Stimulated activated CD8-positive, alpha-beta memory T cell treated with anti-CD3 and anti-CD28 coated beads, Interleukin-2, amount 100 ng/mL, for 1 hour (primary cell): ENCODE measurements around the gene MICU1.

ENCODE experiments used
- DNase-seq, 2 donors: peaks; one replicate each; pipeline ENCODE4 v3.0.0-alpha.2; 2020; ENCODE audit warnings: low read depth in 2 of 2

Gene MICU1

GRCh38 chr10:72630144-72630543, 4.3 kb upstream of the MICU1 start:
- DNase-seq: no peak

GRCh38 chr10:72626444-72626754, 520 bp upstream of the MICU1 start:
- DNase-seq: no peak

GRCh38 chr10:72625276-72625607, 637 bp downstream of the MICU1 start:
- DNase-seq: no peak

GRCh38 chr10:72622271-72622670, 3.6 kb downstream of the MICU1 start:
- no peak for DNase-seq

- no peak for DNase-seq
Measured at GRCh38 chr10:72616716-72617115, 9.2 kb downstream of the MICU1 start.

GRCh38 chr10:72615970-72616369, 9.9 kb downstream of the MICU1 start:
- no peak for DNase-seq

GRCh38 chr10:72612203-72612826, 13.6 kb downstream of the MICU1 start:
- no peak for DNase-seq

GRCh38 chr10:72611783-72612182, 14.1 kb downstream of the MICU1 start:
- no peak for DNase-seq

- no peak for DNase-seq
Measured at GRCh38 chr10:72610466-72610865, 15.4 kb downstream of the MICU1 start.

GRCh38 chr10:72605122-72605521, 20.8 kb downstream of the MICU1 start:
- no peak for DNase-seq

GRCh38 chr10:72601144-72601543, 24.7 kb downstream of the MICU1 start:
- no peak for DNase-seq

- DNase-seq: no peak
Measured at GRCh38 chr10:72598769-72599701, 26.8 kb downstream of the MICU1 start.

- DNase-seq: no peak
Measured at GRCh38 chr10:72597897-72598296, 28.0 kb downstream of the MICU1 start.

GRCh38 chr10:72595436-72595835, 30.4 kb downstream of the MICU1 start:
- DNase-seq: no peak

GRCh38 chr10:72593963-72594362, 31.9 kb downstream of the MICU1 start:
- DNase-seq: no peak

- DNase-seq: no peak
Measured at GRCh38 chr10:72588266-72588665, 37.6 kb downstream of the MICU1 start.

GRCh38 chr10:72587568-72587967, 38.3 kb downstream of the MICU1 start:
- no peak for DNase-seq

GRCh38 chr10:72574636-72575035, 51.2 kb downstream of the MICU1 start:
- no peak for DNase-seq

- DNase-seq: no peak
Measured at GRCh38 chr10:72573079-72573478, 52.8 kb downstream of the MICU1 start.

GRCh38 chr10:72567889-72568640, 57.8 kb downstream of the MICU1 start:
- DNase-seq: no peak

GRCh38 chr10:72567421-72567820, 58.5 kb downstream of the MICU1 start:
- no peak for DNase-seq

GRCh38 chr10:72564596-72564995, 61.3 kb downstream of the MICU1 start:
- no peak for DNase-seq
